Spleen (tissue), 7 donors: Measurements from ENCODE around the gene TMEM245.

Experiments used
- POLR2A ChIP-seq, 3 donors: fragments of 450-650 bp; IDR thresholded peaks; one replicate each; pipeline ENCODE4 v1.5.1; 2017; ENCODE audit warnings: antibody characterized with exemption in 3 of 3, mild to moderate bottlenecking in 1 of 3
- TF ChIP-seq, protein P1 (sequence below), 11 experiments: fragments of 200-600 bp in 7 of 11; fragments of 450-650 bp in 4 of 11; sonication (generic) in 4 of 11; IDR thresholded peaks in 8 of 11; conservative IDR thresholded peaks in 3 of 11; 1 replicate in 7 of 11; 2 replicates in 4 of 11; pipeline versions ENCODE4 v1.4.0 to v1.8.0; 2016 to 2021; ENCODE audit warnings: antibody characterized with exemption in 11 of 11, inconsistent platforms in 4 of 11, mild to moderate bottlenecking in 1 of 11
- donor health status: DM: no; HTN: no; CAD: no; lungs with moderate emphysema.
- donor health status: DM: no; HTN: no; CAD: no.
- donor health status: DM: no; HTN: no; CAD: no.

DNA sequence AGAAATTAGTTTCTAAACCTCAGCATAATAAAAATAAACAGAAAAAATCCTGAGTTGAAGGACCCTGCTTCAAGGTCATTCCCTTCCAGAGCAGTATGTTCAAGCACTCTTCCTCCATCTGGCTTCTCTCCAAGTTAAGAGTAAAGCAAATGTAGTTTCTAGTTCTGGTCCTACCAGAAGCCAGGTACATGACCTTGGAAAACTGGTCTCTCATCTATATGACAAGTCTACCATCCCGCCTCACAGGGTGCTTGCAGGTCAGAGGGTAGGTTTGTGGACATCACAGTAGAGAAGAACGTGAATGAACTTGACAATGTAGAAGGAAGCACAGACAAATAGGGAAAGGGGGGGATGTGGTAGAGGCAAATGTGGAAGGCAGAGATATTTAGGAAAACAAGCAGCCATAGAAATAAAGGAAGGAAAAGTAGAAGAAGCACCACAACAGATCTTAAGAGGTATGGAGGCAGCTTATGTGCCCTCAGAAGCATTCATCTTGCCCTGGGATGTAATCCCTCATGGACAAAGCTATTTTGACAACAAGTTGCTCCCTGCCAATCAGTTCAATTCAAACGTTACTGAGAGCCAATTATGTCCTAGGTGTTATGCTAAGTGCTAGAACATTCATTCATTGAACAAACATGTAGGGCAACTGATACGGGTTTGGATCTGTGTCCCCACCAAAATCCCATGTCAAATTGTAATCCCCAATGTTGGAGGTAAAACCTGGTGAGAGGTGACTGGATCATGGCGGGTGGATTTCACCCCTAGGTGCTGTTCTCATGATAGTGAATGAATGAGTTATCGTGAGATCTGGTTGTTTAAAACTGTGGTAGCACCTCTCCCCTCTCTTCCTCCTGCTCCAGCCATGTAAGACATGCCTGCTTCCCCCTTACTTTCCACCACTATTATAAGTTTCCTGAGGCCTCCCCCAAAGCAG is 82.7 kb downstream of the TMEM245 start:
- TF ChIP-seq, protein P1, sequence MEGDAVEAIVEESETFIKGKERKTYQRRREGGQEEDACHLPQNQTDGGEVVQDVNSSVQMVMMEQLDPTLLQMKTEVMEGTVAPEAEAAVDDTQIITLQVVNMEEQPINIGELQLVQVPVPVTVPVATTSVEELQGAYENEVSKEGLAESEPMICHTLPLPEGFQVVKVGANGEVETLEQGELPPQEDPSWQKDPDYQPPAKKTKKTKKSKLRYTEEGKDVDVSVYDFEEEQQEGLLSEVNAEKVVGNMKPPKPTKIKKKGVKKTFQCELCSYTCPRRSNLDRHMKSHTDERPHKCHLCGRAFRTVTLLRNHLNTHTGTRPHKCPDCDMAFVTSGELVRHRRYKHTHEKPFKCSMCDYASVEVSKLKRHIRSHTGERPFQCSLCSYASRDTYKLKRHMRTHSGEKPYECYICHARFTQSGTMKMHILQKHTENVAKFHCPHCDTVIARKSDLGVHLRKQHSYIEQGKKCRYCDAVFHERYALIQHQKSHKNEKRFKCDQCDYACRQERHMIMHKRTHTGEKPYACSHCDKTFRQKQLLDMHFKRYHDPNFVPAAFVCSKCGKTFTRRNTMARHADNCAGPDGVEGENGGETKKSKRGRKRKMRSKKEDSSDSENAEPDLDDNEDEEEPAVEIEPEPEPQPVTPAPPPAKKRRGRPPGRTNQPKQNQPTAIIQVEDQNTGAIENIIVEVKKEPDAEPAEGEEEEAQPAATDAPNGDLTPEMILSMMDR (IDR thresholded peaks at IDR 0.05 in 8 of 11, conservative IDR thresholded peaks at IDR 0.05 in 3 of 11), result no peak
- no peak for TF ChIP-seq POLR2A (IDR thresholded peaks at IDR 0.05)
